Activated naive CD4-positive, alpha-beta T cell treated with anti-CD3 and anti-CD28 coated beads, Interleukin-2, amount 50 U/mL, for 16 hours (primary cell): ENCODE measurements around the gene TSGA10IP.

Experiments
- DNase-seq: peaks from one replicate; pipeline ENCODE4 v3.0.0-alpha.2; 2020

TSGA10IP gene

DNA sequence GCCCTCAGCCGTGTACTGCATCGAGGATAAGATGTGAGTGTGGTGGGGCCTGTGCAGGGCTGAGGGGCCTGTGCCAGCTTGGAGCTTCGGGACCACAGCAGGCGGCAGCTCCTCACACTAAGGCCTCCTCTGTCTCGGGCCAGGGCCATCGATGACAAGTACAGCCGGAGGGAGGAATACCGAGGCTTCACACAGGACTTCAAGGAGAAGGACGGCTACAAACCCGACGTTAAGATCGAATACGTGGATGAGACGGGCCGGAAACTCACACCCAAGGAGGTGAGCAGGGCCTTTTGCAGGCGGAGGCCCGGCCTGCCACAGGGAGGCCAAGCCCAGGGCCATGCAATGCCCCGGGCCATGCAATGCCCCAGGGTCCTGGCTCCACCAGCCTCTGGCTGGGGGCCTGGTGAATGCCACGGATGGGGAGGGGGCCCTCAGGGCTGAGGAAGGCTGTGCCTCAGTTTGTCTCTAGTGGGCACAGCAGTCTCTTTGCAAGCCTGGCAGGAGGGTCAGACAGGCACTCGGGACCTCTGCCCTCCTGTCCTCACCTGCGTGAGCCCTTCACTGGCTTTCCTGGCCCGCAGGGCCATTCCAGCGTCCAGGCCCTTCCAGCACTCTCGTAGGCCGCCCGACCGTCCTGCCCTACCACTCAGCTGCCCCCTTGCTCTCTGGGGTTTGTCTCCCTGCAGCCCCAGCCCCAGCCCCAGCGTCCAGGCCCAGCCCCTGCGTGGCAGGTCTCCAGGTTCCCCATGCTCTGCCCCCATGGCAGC, 32.5 kb downstream of the TSGA10IP start:
- DNase-seq = no peak

DNA sequence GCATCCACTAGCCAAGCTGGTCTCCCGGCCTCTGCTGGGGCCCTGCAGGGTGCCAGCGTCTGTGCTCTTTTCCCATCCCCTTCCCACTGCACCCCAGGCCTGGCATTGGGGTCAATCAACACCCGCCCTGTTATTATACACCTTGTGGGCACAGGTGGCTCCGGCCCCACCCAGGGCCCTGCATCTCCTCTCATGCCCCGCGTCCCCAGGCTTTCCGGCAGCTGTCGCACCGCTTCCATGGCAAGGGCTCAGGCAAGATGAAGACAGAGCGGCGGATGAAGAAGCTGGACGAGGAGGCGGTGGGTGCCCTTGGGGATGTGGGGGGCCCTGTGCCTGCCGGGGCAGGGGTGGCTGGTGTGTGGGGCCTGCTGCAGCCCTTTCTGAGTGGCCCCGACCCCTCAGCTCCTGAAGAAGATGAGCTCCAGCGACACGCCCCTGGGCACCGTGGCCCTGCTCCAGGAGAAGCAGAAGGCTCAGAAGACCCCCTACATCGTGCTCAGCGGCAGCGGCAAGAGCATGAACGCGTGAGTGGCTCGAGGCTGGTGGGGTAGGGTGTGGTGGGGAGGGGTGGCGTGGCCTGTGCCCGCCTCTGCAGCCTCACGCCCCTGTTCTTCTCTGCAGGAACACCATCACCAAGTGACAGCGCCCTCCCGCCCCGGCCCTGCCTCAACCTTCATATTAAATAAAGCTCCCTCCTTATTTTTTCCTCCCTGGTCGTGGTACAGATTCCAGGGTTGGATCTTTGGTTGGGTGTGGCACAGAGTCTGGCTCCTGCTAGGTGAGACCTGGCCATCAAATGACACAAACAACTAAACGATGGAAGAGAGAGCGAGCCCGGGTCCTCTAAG, 33.3 kb downstream of the TSGA10IP start:
- DNase-seq = no peak

DNA sequence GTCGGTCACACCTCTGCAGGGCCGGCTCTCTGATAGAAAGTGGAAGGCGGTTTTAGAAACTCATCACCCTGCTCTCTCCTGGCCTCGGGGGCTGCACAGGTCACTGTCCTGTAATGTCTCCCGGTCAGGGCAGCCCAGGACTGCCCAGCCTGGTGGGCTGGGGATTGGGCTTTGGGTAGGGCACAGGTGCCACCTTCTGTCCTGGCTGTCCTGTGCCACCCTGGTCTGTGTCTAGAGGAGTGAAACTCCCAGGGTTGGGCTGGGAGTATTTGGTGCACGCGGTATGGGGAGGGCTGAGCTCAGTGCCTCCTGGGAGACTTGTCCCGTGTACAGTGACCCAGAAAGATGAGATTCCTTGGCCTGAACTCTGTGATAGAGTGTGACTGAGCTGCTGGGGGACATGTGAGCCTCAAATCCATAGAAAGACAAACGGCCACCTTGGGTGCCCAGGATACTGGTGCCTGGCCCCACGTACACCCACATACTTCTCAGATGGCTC, 34.0 kb downstream of the TSGA10IP start:
- DNase-seq = no peak

DNA sequence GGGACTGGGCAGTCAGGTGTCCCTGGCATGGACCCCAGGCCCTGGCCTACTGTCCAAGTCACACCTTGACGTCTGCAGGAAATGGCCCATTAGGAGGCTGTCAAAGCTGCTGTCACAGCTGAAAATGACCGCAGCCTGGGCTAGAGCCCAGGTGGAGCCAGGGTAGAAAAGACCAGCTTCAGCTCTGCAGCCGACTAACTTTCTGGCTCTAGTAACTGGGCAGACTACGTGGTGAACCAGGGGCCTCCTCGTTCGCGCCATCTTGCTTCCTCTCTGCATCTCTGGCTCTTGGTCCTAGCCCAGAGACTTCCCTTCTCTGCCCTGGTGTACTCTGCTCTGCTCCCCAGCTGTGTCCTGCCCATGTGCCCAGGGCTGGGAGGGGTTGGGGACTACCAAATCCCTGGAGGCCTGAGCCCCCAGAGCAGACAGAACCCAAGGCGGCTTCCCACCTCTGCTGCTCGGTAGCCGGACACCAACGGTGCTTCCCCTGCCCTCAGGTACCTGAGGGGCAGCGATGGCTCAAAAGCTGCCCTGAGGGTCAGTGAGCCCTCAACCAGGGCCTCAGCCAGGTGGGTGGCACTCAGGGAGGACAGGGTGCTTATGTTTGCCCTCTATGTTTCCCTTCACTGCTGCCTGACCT, 35.9 kb downstream of the TSGA10IP start:
- no peak for DNase-seq

DNA sequence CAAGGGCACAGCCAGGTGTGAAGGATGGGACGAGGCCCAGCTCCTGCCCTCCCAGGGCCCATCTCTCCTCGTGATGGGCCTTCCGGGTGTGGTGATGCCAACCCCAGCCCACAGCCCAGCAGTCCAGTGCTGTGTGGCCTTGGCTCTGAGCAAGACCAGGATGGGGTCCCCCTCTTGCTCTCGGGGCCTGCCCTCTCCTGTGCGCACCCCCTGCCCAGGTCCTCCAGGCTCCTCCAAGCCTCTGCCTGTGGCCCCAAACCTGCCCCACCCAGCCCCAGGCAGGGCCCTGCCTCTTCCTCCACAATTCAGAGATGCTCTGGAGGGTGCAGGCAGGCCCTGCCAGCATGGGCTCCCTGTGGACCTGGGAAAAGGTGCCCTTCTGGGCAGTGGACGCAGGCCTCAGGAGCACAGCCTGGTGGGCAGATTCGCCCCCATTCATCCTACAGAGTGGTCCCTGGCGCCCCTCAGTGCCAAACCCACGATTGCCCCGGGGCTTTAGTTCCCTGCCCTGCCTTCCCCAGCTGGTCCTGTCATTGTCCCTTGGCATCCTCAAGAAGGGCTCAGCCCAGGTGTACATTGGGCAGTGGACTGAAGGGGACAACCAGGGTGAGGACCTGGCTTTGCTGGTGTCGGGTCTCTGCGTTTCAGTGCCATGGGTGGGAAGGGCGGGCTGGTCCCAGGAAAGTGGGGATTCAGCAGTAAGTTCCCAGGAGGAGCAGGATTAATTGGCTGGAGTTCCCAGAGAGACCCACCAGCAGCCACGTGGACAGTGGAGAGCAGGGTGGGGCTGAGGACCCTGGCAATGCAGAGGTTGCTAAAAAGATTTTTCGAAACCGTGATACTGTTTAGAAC, 36.9 kb downstream of the TSGA10IP start:
- no peak for DNase-seq

DNA sequence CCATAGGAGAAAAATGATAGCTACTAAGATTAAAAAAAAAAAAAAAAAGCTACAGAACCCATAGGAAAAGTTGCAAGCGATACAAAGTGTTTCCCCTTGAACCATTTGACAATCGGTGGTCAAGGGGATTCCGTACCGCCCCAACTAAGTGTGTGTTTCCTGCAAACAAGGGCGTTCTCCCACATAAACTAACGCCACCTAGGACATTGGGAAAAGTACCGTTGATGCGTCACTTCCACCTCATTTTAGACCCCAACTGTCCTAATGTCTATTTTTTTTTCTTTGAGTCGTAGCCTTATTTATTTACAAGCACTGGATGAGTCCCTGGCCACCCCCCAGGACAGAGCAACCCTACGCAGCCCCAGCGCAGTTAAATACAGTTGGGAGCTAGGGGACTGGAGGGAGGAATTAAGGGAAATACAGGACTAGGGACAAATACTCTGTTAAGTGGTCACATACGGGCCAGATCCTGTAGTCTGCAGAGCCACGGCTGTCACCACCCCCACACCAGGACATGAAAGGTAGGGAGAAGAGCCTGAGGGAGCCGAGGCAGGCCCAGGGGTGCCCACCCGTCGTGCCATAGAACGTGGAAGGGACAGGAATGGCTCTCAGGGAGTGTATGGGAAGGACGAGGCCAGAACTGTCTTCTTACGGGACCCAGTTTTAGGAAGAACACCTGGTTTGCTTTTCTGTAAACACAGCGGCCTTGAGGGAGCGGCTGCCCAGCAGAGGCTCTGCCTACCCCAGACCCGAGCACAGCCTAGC, 37.7 kb downstream of the TSGA10IP start:
- no peak for DNase-seq

DNA sequence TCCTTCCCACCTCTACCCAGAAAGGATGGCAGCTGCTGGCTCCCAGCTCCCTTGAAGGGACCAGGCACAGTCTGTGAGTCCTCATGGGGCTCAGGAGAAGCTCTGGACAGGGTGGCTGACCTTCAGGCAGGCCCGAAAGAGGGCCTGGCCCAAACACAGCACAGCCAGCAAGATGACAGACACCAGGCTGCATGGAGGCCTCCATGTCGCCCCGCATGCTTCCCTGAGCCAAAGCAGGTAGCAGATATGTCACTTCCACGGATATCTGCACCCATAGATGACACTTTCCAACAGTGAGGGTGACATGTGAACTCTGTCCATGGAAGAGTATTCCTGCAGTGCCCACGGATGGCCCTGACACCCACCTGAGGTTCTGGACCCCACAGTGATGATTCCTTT, 38.3 kb downstream of the TSGA10IP start:
- no peak for DNase-seq

DNA sequence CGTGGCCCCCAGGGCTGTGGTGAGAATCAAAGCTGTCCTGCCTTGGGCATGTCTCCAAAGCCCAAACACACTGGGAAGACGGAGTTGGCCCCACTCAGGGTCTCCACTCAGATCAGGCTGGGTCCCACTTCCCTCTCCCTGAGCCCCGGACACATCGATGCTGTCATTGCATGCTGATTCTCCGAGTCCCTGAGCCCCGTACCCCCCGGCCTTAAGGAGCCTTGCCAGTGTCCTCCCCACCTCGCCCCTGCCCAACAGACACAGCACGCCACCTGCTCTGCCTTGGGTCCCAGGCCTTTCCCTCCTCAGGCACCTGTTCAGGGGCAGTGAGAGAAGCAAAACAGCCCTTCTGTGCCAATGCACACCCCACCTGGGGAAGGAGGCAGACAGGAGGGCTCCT, 42.1 kb downstream of the TSGA10IP start:
- no peak for DNase-seq

DNA sequence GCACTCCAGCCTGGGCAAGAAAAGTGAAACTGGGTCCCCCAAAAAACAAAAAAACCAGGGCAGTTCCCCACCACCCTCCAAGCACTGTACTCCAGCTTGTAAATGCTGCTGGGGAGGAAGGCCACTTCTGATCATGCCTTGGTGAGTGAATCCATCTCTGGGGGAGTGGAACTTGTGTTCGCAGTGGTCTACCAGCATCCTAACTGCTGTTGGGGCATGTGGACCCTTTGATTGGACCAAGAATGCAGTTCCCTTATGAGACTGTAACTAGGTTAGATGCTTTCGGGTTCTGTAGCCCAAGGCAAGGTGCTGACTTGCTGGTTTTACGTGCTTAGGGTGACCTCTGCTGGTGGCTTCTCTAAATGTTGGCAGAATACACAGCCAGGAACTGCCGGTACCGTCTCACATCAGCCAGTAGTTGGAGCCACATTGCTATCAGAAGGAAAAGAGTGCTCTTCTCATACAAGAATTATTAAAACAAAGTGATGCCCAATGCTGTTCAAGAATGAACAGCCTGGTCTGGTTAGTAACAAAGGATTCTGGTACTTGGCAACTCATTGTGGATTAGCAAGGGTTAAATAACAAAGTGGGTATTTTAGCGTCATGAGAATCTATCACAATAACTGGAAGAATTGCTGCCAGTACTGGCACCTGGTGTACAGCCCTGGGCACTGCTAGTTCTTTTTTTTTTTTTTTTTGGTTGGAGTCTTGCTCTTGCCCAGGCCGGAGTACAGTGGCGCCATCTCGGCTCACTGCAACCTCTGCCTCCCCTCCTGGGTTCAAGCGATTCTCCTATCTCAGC, 43.7 kb downstream of the TSGA10IP start:
- DNase-seq = peak; percentile 89

DNA sequence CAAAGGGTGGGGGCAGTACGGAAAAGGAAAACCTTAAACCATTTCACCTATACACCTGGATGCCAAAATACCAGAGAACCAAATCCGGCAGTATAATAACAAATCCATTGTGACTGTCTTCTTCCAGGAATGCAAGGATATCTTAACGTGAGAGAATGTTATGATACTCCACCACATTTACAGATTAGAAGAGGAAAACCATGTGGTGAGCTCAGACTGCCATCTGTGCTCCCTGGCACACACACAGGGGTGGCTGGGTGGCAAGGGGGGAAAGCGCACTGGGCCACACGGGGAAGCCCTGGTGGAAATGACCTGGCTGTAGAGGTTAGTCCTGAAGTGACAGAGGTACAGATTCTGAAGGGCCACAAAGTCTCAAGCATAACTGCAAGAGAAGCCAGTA, 46.8 kb downstream of the TSGA10IP start:
- no peak for DNase-seq

DNA sequence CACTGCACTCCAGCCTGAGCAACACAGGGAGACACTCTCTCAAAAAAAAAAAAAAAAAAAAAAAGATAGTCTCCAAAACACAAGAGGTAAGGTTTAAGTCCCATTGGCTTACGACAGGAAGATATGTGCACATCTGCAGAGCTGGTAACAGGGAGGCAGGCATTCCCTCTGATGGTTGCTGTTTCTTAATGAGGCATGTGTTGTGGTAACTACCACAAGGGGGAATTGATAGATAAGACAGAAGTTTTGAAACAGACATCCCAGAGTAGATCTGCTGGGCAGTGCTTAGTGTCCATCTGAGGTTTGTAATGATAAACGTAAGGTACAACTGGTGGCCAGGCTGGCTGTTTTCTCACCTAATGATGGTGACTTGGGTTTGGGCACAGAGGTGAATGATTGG, 52.0 kb downstream of the TSGA10IP start:
- no peak for DNase-seq

DNA sequence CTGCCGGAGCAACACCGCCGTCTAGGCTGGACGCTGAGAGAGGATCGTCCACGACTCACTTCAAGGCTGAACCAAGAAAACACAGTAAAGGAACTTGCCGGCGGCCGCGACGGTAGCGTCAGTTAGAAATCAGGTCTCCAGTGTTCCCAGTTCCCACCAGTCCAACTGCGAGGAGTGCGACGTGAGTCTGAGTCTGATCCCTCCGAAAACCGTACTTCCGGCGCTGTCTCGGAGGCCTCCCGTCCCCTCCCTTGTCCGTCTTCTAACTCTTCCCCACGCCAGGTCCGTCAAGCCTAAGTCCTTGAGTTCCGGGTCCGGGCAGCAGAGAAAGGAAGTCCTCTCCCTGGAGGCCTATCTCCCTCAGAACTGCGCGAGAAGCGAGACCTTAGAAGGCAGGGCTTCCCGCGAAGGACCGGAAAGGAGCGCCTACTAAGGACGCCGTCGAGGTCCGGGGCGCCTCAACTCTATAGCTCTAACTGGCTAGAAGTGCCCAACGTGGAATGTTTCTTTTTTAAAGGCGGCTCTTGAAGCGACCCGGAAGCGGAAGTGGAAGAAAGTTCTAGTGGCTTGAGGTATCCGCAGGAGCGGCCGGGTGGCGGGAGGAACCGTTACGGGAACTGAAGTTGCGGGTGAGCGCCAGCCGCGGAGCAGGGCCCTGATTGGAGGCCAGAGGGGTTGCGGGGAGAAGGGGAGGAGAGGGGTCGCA, 56.8 kb downstream of the TSGA10IP start, which contains the start of the genes BANF1 and EIF1AD:
TSS of gene BANF1 (plus strand) at position 562 of the 706 bp plus-strand sequence. CDS start 748 bp downstream, outside the sequence.
TSS of gene EIF1AD (minus strand) at position 216 of the 706 bp plus-strand sequence. CDS start 1,768 bp downstream, outside the sequence.
- peak; percentile 90 for DNase-seq

DNA sequence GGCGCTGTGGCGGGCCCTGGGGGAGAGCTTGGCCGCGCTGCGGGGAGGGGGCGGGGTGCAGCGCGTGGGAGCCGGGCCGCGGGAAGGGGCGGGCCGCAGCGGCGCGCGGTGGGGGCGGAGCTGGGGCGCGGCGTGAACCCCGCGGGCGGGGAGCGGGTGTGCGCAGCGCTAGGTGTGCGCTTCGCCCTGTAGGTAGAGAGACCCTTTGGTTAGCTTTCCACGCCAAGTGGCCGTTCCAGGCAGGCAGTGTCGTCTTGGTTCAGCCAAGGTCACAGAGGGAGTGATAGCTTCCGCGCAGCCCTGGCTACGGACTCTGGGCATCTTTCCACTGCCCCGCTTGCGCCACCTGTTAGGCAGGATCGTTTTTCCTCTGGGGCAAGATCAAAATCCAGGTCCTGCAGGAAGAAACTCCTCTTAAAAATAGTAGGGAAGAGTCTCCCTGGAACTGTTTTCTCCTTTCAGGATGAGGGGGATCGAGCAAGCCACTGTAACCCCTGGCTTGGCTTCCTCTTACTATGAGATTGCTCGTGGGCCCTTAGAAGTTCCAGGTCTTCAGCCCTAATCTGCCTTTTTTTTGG, 57.5 kb downstream of the TSGA10IP start:
- peak; percentile 77 for DNase-seq

DNA sequence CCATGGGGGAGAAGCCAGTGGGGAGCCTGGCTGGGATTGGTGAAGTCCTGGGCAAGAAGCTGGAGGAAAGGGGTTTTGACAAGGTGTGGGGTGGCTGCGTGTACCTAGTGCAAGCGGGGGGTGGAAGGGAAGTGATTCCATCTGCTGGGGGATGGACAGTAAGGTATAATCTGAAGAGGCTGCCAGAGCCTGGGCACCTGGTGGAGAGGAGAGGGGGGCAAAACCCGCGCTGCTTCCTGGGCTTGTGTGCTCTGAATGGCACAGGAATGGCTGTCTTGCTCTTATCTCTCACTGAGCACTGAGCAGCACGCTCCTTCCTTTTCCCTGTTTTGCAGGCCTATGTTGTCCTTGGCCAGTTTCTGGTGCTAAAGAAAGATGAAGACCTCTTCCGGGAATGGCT, 58.0 kb downstream of the TSGA10IP start:
- no peak for DNase-seq

DNA sequence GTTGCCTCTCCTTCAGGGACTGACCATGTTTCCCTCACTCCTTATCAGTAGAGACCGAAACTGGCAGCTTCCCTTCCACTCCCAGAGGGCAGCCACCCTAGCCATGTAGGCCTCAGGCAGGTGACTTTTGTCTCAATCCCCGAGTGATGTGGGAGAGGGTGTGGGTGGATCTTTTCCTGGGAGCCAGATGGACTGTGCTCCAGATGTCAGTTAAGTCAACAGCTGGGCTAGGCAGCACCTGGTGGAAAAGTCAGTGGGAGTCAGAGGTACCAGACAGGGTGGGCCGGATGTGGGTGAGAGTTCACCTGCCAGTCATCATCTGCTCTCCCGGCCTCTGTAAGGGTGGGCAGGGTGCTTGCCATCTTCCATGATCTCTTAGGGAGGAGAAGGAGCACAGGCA, 58.9 kb downstream of the TSGA10IP start:
- DNase-seq = no peak

DNA sequence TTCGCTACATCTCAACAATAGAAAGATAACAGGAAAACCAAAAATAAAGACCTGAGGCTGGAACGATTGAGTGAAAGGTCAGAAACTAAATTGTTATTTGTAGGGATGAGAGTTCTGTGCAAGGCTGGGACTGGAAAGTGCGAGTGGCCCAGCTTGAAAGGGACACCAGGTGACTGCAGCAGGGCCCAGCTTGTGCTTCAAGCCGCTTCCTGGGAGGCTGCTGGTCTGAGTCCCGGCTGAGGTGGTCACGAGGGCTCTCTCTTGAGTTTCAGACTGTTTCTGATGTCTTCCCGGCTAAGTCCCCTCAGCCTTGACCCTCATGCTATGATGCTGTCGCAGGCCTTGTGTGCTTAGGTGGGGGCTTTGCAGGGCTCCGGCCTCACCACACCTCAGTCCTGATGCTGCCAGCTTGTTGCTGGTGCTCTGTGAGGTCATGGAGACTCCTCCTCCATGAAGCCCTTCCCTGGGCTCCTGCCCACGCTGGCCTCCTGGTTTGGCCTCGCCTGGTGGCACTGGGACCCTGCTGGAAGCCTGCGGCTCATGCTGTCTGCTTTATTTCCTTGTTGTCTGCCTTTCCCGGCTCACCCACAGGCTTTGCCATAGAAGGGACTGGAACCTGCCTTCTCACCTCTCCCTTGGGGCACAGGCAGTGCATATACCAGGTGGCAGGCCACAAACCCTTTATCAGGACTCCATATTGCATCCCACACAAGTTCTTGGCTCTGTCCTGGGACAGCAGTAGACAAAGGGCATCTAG, 61.0 kb downstream of the TSGA10IP start:
- DNase-seq = no peak

DNA sequence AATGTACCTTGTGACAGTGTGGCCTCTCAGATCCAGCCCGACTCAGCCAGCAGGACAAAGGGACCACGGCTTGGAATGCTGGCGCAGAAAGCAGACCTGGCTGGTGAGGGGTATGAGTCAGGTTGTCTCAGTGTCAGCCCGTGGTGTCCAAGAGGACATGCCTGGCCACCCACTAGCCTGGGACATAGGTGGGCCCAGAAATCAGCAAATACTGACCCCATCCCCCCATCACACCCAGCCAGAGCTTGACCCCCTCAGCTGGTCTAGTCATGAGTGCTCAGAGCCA, 61.6 kb downstream of the TSGA10IP start:
- no peak for DNase-seq

DNA sequence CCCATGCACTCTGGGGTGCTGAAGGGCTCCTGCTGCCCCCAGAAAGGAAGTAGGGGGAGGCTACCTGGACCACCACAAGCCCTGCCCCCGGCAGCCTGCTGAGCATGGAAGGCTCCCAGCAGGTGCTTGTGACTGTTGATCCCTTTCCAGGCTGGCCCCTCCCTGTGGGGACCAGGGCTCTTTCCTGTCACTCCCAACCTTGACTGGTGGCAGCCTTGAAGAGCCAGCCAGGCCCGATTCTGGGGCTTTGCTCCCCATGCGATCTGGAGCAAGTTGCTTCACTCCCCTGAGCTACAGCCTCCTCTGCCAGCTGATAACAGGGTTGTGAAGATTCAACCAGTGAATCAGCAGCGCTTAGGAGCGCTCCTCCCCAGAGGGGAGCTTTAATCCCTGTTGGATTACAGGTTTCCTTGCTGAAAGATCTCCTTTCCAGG, 61.9 kb downstream of the TSGA10IP start:
- DNase-seq = no peak

DNA sequence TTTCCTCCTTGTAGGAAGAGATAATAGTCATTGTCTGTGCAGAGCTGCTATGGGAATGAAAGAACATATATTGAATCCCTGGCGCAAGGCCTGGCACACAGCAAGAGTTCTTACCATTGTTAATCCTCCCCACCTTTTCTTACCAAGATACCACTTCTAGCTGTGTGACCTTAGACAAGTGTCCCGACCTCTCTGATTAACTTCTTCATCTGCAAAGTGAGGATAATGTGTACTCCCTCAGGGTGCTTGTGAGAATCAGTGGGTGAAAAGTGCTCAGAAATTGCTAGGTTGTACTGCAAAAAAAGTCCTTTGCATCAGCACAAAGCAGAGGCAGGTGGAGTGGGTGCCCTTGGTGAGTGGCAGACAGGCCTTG, 62.8 kb downstream of the TSGA10IP start:
- no peak for DNase-seq
